Esophagus mucosa (tissue), 1 donor: ENCODE results near the gene TMCC1. TPM values are rescaled to one million over a fixed set of nuclear protein-coding genes. Genes with fewer than 3 reads are reported as not detected.
"Not testable (repeated sequence)": the region's sequence is repeated elsewhere in the genome, so short reads cannot be mapped to it uniquely, and the experiment has no call there.

Source experiments
- ATAC-seq: fragments of 200-7000 bp; cut with Tn5 transposase; one replicate; pipeline ENCODE4 v1.9.1; 2020
- total RNA-seq: library from RNA; stranded (reverse); gene quantifications from one replicate; pipeline ENCODE4 v1.2.4, GENCODE V29; 2023
- donor health status: DM: yes; HTN: yes; CAD: no.

TMCC1 gene
- total RNA-seq, 1 donor from 2014 or later, result 23.4 TPM

GRCh38 chr3:129769616-129770015, 123.9 kb downstream of the TMCC1 start:
- no peak for ATAC-seq

GRCh38 chr3:129768728-129769127, 124.8 kb downstream of the TMCC1 start:
- ATAC-seq, result no peak

- ATAC-seq, result no peak
These were observed 127.4 kb downstream of the TMCC1 start for GRCh38 chr3:129766135-129766534.

GRCh38 chr3:129764090-129764489, 129.4 kb downstream of the TMCC1 start:
- no peak for ATAC-seq

- no peak for ATAC-seq
These were observed 134.7 kb downstream of the TMCC1 start for GRCh38 chr3:129758785-129759320.

GRCh38 chr3:129758306-129758705, 135.2 kb downstream of the TMCC1 start:
- no peak for ATAC-seq

GRCh38 chr3:129756871-129757270, 136.6 kb downstream of the TMCC1 start:
- no peak for ATAC-seq

- not testable (repeated sequence) for ATAC-seq
These were observed 142.4 kb downstream of the TMCC1 start for GRCh38 chr3:129751105-129751504.

GRCh38 chr3:129749692-129750091, 143.8 kb downstream of the TMCC1 start:
- no peak for ATAC-seq

GRCh38 chr3:129747992-129748391, 145.5 kb downstream of the TMCC1 start:
- ATAC-seq, result no peak

GRCh38 chr3:129747136-129747535, 146.4 kb downstream of the TMCC1 start:
- no peak for ATAC-seq

- no peak for ATAC-seq
These were observed 146.9 kb downstream of the TMCC1 start for GRCh38 chr3:129746629-129747028.

- no peak for ATAC-seq
These were observed 148.3 kb downstream of the TMCC1 start for GRCh38 chr3:129745253-129745652.

- ATAC-seq, result no peak
These were observed 151.7 kb downstream of the TMCC1 start for GRCh38 chr3:129741794-129742193.

- ATAC-seq, result no peak
These were observed 153.4 kb downstream of the TMCC1 start for GRCh38 chr3:129740090-129740489.

GRCh38 chr3:129739634-129740033, 153.9 kb downstream of the TMCC1 start:
- no peak for ATAC-seq

- no peak for ATAC-seq
These were observed 155.3 kb downstream of the TMCC1 start for GRCh38 chr3:129738172-129738571.

- peak; percentile 48 for ATAC-seq
These were observed 157.4 kb downstream of the TMCC1 start for GRCh38 chr3:129736070-129736469.

GRCh38 chr3:129735638-129736037, 157.9 kb downstream of the TMCC1 start:
- ATAC-seq, result no peak

GRCh38 chr3:129734449-129734848, 159.1 kb downstream of the TMCC1 start:
- ATAC-seq, result no peak

GRCh38 chr3:129732200-129732876, 161.2 kb downstream of the TMCC1 start:
- no peak for ATAC-seq

- ATAC-seq, result no peak
These were observed 165.8 kb downstream of the TMCC1 start for GRCh38 chr3:129727707-129728106.

GRCh38 chr3:129723558-129724324, 169.8 kb downstream of the TMCC1 start:
- peak; percentile 75 for ATAC-seq

- no peak for ATAC-seq
These were observed 171.0 kb downstream of the TMCC1 start for GRCh38 chr3:129722527-129722926.
